C4-2B (cell line): ENCODE data around the gene USP36.

Source experiments
- H3K27ac ChIP-seq: fragments of 450-650 bp; 2 replicates; pipeline ENCODE4 v1.5.1; 2017
- ZFX ChIP-seq: fragments of 450-650 bp; IDR thresholded peaks from 2 replicates; pipeline ENCODE4 v1.6.1; 2017
- TF ChIP-seq, protein P1 (sequence below): fragments of 450-650 bp; conservative IDR thresholded peaks from 2 replicates; pipeline ENCODE4 v1.5.1; 2017; ENCODE audit warnings: mild to moderate bottlenecking

USP36 gene

DNA sequence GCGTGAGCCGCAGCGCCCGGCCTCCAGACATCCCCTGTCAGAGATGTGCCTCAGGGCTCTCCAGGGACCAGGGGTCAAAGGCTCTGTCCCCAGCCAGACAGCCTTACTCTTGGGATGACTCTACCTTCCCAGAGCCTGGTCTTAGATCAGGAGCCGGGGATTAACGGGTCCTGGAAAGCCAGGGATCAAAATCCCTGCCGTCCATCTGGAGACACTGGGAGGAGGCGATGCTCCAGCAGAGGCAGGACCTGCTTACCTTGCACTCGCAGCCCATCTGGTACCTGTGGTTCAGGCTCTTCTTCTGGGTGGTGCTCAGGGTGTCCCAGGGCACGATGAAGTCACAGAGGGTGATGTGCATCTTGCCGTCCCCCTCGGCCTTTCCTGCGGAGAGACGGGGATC, 16.7 kb upstream of the USP36 start:
- H3K27ac ChIP-seq: no peak overlapping the region
- no peak for TF ChIP-seq ZFX
- TF ChIP-seq, protein P1, sequence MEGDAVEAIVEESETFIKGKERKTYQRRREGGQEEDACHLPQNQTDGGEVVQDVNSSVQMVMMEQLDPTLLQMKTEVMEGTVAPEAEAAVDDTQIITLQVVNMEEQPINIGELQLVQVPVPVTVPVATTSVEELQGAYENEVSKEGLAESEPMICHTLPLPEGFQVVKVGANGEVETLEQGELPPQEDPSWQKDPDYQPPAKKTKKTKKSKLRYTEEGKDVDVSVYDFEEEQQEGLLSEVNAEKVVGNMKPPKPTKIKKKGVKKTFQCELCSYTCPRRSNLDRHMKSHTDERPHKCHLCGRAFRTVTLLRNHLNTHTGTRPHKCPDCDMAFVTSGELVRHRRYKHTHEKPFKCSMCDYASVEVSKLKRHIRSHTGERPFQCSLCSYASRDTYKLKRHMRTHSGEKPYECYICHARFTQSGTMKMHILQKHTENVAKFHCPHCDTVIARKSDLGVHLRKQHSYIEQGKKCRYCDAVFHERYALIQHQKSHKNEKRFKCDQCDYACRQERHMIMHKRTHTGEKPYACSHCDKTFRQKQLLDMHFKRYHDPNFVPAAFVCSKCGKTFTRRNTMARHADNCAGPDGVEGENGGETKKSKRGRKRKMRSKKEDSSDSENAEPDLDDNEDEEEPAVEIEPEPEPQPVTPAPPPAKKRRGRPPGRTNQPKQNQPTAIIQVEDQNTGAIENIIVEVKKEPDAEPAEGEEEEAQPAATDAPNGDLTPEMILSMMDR: no peak

DNA sequence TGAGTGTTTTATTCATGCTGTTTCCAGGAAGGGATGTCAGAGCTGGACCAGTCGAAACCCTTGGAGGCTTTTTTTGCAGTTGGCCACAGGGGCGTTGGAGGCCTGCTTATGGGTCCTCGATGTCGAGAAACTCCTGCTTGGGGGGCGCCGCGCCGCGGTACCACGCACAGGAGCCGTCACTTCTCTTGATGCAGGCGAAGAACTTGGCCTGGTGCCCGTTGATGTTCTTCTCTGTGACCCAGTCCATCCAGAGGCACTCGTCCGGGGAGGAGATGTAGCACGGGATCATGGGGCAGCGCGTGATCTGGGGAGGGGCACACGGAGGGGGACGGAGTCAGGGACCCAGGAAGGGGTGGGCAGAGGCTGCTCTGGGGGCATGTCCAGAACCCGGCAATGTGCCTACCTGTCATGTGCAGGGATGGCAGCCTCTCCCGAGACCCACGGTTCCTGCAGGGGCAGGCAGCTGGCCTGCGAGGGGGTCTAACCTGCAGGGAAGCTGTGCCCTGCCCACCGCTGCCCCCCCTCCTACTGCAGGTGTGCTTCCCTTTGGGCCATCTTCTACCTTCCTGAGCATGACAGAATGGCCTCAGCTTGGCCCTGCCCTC, 15.0 kb upstream of the USP36 start:
- TF ChIP-seq ZFX: no peak
- TF ChIP-seq, protein P1: no peak

DNA sequence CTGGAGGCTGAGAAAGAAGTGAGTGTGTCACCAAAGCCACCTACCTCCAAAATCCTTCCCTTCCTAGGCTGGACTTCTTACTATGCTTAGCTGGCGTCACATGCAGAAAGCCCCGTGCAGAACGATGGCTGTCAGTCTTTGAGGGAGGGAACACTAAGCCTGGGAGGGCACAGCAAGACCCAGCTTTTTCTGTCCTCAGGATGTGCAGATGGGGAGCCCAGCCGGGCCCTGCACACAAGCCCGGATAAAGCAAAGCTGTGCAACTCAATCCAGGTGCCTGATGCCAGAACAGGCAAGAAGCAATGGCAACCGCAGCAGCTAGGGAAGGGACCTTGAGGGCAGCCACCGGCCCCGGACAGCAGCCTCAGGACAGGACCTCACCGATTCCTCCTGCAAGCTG, 13.9 kb upstream of the USP36 start:
- peak overlapping the region; percentile 40 for H3K27ac ChIP-seq
- TF ChIP-seq, protein P1: no peak
- TF ChIP-seq ZFX: no peak

More for the DNA sequence above, 15.0 kb upstream of the USP36 start:
- H3K27ac ChIP-seq: no peak overlapping the region

DNA sequence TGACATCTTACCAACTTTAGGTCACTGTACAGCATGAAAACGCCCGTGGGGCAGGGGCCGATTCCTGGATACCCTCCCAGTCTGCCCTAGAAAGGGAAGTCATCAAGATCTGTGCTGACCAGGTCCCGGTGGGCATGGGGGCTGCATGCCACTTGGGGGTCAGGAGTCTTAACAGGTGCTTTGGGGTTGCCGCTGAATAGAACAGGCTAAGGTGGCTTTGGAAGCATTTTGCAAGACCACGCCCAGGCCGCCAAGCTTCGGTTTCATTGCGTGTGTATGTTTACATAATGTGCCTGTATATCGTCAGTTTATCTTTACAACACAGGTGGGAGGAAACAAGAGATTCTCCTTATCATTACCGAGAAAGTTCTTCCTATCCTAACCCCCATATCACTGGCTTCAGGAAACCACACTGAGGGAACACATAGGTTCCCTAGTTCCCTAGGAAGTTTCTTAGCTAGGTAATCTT, 13.3 kb upstream of the USP36 start:
- TF ChIP-seq ZFX: no peak
- TF ChIP-seq, protein P1: no peak
- peak overlapping the region; percentile 40 for H3K27ac ChIP-seq

DNA sequence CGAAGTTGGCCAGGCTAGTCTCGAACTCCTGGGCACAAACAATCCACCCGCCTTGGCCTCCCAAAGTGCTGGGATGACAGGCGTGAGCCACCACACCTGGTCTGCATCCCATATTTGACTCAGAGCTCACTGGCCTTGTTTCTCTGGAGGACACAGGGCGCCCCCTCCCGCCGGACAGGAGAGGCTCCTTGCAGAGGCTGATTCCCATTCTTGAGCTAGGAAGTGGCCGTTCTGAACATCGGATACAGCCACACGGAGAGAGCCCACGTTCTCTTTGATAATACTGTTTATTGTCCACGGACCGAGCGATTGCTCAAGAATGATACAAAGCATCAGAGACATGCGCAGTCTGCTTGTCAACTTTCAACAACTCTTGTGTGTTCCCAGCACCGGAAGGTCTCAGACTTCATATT, 12.1 kb upstream of the USP36 start:
- H3K27ac ChIP-seq: no peak overlapping the region
- TF ChIP-seq, protein P1: no peak
- no peak for TF ChIP-seq ZFX

DNA sequence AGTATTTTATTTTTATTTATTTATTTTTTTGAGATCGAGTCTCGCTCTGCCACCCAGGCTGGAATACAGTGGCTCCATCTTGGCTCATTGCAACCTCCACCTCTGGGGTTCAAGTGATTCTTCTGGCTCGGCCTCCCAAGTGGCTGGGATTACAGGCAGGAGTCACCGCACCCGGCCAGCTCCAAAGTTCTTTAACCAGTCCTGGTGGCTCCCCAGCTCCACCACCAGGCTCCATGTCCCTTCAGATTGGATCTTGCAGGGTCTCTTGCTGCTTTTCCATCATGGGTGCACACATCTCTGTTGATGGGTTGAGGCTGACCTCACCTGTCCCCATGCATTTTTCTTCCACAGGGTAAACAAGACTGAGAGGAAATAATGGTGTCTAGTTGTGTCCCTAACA, 8.4 kb upstream of the USP36 start:
- TF ChIP-seq, protein P1: no peak
- TF ChIP-seq ZFX: no peak
- H3K27ac ChIP-seq: no peak overlapping the region

DNA sequence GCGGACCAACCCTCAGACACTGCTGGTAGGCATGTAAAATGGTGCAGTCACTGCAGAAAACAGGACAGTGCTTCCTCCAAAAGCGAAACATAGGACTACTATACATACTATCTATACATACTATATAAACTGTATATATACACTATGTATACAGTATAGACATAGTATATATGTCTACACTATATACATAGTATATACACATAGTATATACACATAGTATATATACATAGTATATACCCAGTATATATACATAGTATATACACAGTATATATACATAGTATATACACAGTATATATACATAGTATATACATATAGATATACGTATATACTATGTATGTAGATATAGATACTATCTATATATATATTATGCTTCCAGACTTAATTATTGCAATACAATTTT, 6.4 kb upstream of the USP36 start:
- H3K27ac ChIP-seq: no peak overlapping the region
- TF ChIP-seq, protein P1: no peak
- no peak for TF ChIP-seq ZFX
